ENCODE data around the gene PLAU. TPM values are rescaled to one million over a fixed set of nuclear protein-coding genes. Genes with fewer than 3 reads are reported as not detected.
"Not testable (repeated sequence)": the region's sequence is repeated elsewhere in the genome, so short reads cannot be mapped to it uniquely, and the experiment has no call there.

The PLAU gene
- polyA plus RNA-seq, 2 of the 4 experiments (the other 2 are of a cell fraction) = 75.8 to 82.6 TPM

DNA sequence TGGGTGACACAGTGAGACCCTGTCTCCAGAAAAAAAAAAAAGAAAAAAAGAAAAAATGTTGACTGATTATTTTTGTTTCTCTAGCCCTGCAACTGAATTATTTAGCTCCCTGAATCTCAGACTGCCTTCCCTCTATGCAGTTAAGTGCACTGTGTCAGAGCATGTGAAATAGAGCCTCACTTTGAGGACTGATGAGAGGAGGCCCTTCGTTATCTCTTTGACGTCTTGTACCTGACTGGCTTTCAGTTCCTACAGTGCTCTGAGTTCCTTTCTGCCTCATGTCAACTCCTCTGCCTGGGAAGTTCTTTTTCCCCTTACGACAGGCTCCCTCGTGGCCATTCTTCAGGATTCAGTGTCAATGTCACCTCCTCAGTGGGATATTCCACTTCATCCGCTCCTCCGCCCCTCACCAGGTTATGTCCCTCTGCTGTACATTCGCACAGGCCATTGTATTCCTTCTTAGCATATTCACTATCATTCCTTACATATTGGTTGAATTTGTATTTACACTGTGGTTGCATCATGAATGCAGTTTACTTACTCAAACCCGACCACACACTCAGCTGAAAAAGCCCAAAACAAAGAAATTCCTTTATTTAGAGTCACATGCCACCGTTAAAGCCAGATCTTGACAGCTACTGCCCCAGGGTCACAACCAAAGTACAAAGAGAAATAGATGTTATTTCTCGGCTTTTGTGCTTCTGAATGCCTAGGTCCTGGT lies 18.5 kb upstream of the PLAU start (continued):
- TF ChIP-seq SMC3 (IDR thresholded peaks at IDR 0.05) (no peak), HOXB13 (CRISPR knock-in tag; IDR thresholded peaks at IDR 0.05; ENCODE audit: low read depth) (no peak)

DNA sequence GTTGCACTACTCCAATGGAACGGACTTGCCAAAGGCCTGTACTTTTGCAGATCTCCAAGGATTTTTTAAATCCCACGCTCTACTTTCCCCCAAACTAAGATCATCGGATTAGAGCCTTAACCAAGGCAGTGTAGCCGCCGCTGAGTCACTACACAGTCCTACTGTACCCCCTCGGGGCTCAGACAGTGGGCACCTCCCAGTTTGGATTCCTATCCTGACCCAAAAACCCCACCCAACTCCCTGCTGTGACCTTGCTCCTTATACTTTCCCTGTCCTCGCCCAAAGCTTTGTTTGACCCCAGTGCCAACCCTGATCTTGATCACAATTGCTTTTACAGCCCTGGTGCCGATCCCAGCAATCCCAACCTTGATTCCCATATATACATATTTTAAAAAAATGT lies 17.5 kb upstream of the PLAU start:
- WGBS (ENCODE audit: missing lambda C conversion rate) = 60% methylated on average over 8 of the region's 8 CpGs
- Histone ChIP-seq H3K27ac (peak overlapping the region; percentile 97 to 98), H3K4me3 (no peak overlapping the region; the same call in 2 of the 3 replicates), H3K4me2 (peak overlapping the region; percentile 71), H3K4me1 (peaks cover 60% of the 10 kb centered on the region), H3K9me3 (no peaks in the 10 kb centered on the region)
- ATAC-seq (peak in 1 of 2 experiments; percentile 39; a peak in 3 of 6 replicates), FAIRE-seq (no peak), DNase-seq (ENCODE audit: low read depth in 1 of 2, low spot score in 1 of 2) (no peak)
- ChIA-PET CTCF (interaction anchor here (0.9 to 26.6 kb wide), 8 partner anchors 13 to 63 kb away, joined by 3 to 936 read pairs (median 5); partner anchors contain the start of gene PLAU), POLR2A (interaction anchor here (1.2 to 7.9 kb wide), 2 partner anchors 14 to 47 kb away, joined by 3 to 98 read pairs; no protein-coding TSS in a partner anchor)
- TF ChIP-seq RNF2 (IDR thresholded peaks at IDR 0.05; ENCODE audit: borderline replicate concordance, low read depth) (no peak), POLR2AphosphoS2 (conservative IDR thresholded peaks at IDR 0.05; ENCODE audit: low read length) (no peak), SREBF2 (IDR thresholded peaks at IDR 0.05) (no peak), RARB (CRISPR knock-in tag; IDR thresholded peaks at IDR 0.05) (no peak), KDM5A (IDR thresholded peaks at IDR 0.05) (no peak), FOSB (CRISPR knock-in tag; IDR thresholded peaks at IDR 0.05) (no peak), SMC3 (IDR thresholded peaks at IDR 0.05) (no peak), HEYL (CRISPR knock-in tag; IDR thresholded peaks at IDR 0.05) (no peak), EHMT2 (IDR thresholded peaks at IDR 0.05; ENCODE audit: low read depth) (no peak), ZNF302 (CRISPR knock-in tag; IDR thresholded peaks at IDR 0.05) (no peak), CBX8 (IDR thresholded peaks at IDR 0.05) (no peak), RFX5 (IDR thresholded peaks at IDR 0.05) (no peak), ZSCAN20 (CRISPR knock-in tag; IDR thresholded peaks at IDR 0.05) (no peak)
- TF ChIP-seq, protein P1, sequence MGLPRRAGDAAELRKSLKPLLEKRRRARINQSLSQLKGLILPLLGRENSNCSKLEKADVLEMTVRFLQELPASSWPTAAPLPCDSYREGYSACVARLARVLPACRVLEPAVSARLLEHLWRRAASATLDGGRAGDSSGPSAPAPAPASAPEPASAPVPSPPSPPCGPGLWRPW (IDR thresholded peaks at IDR 0.05) = no peak
- TF ChIP-seq, protein P2, sequence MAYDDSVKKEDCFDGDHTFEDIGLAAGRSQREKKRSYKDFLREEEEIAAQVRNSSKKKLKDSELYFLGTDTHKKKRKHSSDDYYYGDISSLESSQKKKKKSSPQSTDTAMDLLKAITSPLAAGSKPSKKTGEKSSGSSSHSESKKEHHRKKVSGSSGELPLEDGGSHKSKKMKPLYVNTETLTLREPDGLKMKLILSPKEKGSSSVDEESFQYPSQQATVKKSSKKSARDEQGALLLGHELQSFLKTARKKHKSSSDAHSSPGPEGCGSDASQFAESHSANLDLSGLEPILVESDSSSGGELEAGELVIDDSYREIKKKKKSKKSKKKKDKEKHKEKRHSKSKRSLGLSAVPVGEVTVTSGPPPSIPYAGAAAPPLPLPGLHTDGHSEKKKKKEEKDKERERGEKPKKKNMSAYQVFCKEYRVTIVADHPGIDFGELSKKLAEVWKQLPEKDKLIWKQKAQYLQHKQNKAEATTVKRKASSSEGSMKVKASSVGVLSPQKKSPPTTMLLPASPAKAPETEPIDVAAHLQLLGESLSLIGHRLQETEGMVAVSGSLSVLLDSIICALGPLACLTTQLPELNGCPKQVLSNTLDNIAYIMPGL (CRISPR knock-in tag; IDR thresholded peaks at IDR 0.05; ENCODE audit: borderline replicate concordance) = no peak
- TF ChIP-seq, protein P3, sequence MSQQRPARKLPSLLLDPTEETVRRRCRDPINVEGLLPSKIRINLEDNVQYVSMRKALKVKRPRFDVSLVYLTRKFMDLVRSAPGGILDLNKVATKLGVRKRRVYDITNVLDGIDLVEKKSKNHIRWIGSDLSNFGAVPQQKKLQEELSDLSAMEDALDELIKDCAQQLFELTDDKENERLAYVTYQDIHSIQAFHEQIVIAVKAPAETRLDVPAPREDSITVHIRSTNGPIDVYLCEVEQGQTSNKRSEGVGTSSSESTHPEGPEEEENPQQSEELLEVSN (IDR thresholded peaks at IDR 0.05; ENCODE audit: borderline replicate concordance, low read depth) = no peak
- TF ChIP-seq, protein P4, sequence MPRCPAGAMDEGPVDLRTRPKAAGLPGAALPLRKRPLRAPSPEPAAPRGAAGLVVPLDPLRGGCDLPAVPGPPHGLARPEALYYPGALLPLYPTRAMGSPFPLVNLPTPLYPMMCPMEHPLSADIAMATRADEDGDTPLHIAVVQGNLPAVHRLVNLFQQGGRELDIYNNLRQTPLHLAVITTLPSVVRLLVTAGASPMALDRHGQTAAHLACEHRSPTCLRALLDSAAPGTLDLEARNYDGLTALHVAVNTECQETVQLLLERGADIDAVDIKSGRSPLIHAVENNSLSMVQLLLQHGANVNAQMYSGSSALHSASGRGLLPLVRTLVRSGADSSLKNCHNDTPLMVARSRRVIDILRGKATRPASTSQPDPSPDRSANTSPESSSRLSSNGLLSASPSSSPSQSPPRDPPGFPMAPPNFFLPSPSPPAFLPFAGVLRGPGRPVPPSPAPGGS (IDR thresholded peaks at IDR 0.05) = no peak

DNA sequence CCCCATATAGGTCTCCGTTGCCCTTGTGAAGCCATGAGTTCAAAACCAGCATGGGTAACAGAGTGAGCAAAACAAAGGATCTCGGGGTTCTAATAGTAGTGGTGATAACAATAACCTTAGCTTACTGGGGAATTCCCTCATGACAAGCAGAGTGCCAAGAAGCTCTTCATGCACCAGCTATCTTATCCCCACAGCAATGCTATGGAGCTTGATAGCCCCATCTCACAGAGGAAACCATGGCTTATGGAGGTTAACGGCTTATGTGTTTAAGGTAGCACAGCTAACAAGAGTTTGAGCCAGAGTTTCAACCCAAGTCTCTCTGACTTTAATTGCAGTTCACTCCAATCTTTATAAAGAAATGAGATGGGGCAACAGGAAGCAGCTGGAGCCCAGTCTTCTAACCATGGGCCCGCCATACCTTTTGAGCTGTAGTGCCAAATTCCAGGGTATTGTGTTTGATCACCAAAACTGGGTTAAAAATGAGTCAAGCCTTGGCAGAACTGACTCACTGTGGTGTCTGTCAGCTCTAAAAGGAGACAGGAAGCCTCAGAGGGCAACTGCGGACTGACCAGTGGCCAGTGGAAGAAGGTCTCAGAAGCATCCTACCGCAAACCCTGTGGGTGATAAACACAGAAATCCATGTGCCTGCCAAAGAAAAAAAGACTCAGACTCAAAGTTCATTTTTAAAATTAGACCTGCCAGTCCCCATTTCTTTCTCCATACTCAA lies 16.5 kb upstream of the PLAU start:
- peaks cover 59% of the 10 kb centered on the region for H3K4me1 ChIP-seq
- ATAC-seq (peak; percentile 49 to 67; a peak in 3 of 6 replicates), FAIRE-seq (no peak), DNase-seq (ENCODE audit: low read depth in 1 of 2, low spot score in 1 of 2) (peak in 1 of 2 experiments; percentile 58)
- peak overlapping the region; percentile 97 to 98 for H3K27ac ChIP-seq
- peak overlapping the region; percentile 71 for H3K4me2 ChIP-seq
- WGBS (ENCODE audit: missing lambda C conversion rate) = 63% methylated on average over 6 of the region's 6 CpGs
- CTCF ChIA-PET = interaction anchor here (0.6 to 26.6 kb wide), 11 partner anchors 7 to 209 kb away, joined by 3 to 936 read pairs (median 3); partner anchors contain the start of gene PLAU
- H3K9me3 ChIP-seq = no peaks in the 10 kb centered on the region
- TF ChIP-seq JUNB (IDR thresholded peaks at IDR 0.05) = 0 out of 2 replicates have a peak, but pooled peaks have one; percentile 54
- 0 out of 2 replicates have a peak, but pooled peaks have one; percentile 44 for TF ChIP-seq FOSL2 (IDR thresholded peaks at IDR 0.05)
- TF ChIP-seq FOSL2 (CRISPR knock-in tag; IDR thresholded peaks at IDR 0.05) = peak; percentile 74
- peak; percentile 45; the same call in 1 of the 2 replicates for TF ChIP-seq GATA3 (IDR thresholded peaks at IDR 0.05; ENCODE audit: borderline replicate concordance)
- TF ChIP-seq, protein P5, sequence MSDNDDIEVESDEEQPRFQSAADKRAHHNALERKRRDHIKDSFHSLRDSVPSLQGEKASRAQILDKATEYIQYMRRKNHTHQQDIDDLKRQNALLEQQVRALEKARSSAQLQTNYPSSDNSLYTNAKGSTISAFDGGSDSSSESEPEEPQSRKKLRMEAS (IDR thresholded peaks at IDR 0.05) = 0 out of 2 replicates have a peak, but pooled peaks have one; percentile 23
- no peak for TF ChIP-seq PHF8 (IDR thresholded peaks at IDR 0.05; ENCODE audit: borderline replicate concordance, low read depth)
- TF ChIP-seq HOXB13 (CRISPR knock-in tag; IDR thresholded peaks at IDR 0.05; ENCODE audit: low read depth) = no peak
- TF ChIP-seq CBX2 (IDR thresholded peaks at IDR 0.05; ENCODE audit: borderline replicate concordance, low read depth) = no peak
- TF ChIP-seq EP300 (IDR thresholded peaks at IDR 0.05) = 0 out of 5 replicates have a peak, but pooled peaks of 1 of the 2 experiments have one; percentile 16
- H3K4me3 ChIP-seq = no peak overlapping the region
- POLR2A ChIA-PET = interaction anchor here (0.7 to 1.9 kb wide), 3 partner anchors 13 to 47 kb away, joined by 3 to 13 read pairs (median 4); no protein-coding TSS in a partner anchor

DNA sequence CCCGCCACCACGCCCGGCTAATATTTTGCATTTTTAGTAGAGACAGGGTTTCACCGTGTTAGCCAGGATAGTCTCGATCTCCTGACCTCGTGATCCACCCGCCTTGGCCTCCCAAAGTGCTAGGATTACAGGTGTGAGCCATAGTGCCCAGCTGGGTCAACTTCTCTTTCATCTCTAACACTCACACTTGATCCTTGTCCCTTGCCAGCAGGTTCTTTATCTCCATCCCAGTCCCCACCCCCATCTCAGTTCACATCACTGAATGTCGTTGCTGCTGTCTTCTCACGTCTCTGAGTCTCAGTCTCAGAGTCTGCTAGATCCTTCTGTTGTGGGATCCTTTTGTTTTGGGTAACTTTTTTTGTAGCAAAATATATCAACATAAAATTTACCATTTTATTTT lies 15.6 kb upstream of the PLAU start:
- not testable (repeated sequence) for FAIRE-seq; H3K4me3 ChIP-seq; H3K4me2 ChIP-seq; H3K9me3 ChIP-seq; ATAC-seq; DNase-seq (ENCODE audit: low read depth in 1 of 2, low spot score in 1 of 2)
- Histone ChIP-seq H3K27ac (peak overlapping the region; percentile 31 to 98; a peak in 5 of 6 replicates), H3K4me1 (peaks cover 66% of the 10 kb centered on the region)
- 95% methylated on average over 9 of the region's 9 CpGs for WGBS (ENCODE audit: missing lambda C conversion rate)
- CTCF ChIA-PET = interaction anchor here (0.6 to 26.6 kb wide), 6 partner anchors 8 to 208 kb away, joined by 3 to 936 read pairs (median 13); partner anchors contain the start of gene PLAU
- POLR2A ChIA-PET = interaction anchor here (1.9 kb wide), 1 partner anchor 12 kb away, joined by 13 read pairs; no protein-coding TSS in a partner anchor

Measured in A549 (cell line).